ENCODE results near the gene SMG6. TPM values are rescaled to one million over a fixed set of nuclear protein-coding genes. Genes with fewer than 3 reads are reported as not detected.

SMG6 gene
- total and polyA plus RNA-seq, 2 of the 13 experiments (the other 11 are each of a cell fraction or from before 2014, with no cell fraction given): 4.6 to 14.6 TPM

GRCh38 chr17:2174468-2175293 is 128.9 kb downstream of the SMG6 start (continued):
- TF ChIP-seq HIC2 (CRISPR knock-in tag; IDR thresholded peaks at IDR 0.05; ENCODE audit: low read depth): no peak; the same call in 1 of the 2 replicates
- TF ChIP-seq ZBED4 (CRISPR knock-in tag; IDR thresholded peaks at IDR 0.05; ENCODE audit: borderline replicate concordance): 0 out of 2 replicates have a peak, but pooled peaks have one; percentile 26
- TF ChIP-seq ZNF780A (CRISPR knock-in tag; IDR thresholded peaks at IDR 0.05): no peak
- TF ChIP-seq HMGA1 (CRISPR knock-in tag; conservative IDR thresholded peaks at IDR 0.05): no peak
- peak; percentile 50; the same call in 1 of the 2 replicates for TF ChIP-seq HIVEP1 (CRISPR knock-in tag; IDR thresholded peaks at IDR 0.05)
- peak; percentile 66 for TF ChIP-seq ELF3 (CRISPR knock-in tag; IDR thresholded peaks at IDR 0.05)
- 0 out of 2 replicates have a peak, but pooled peaks have one; percentile 26 for TF ChIP-seq SALL2 (CRISPR knock-in tag; IDR thresholded peaks at IDR 0.05)
- TF ChIP-seq CEBPG (CRISPR knock-in tag; IDR thresholded peaks at IDR 0.05): peak; percentile 85
- peak; percentile 94 for TF ChIP-seq GATAD2A (CRISPR knock-in tag; IDR thresholded peaks at IDR 0.05)
- TF ChIP-seq FOXA3 (CRISPR knock-in tag; IDR thresholded peaks at IDR 0.05): peak; percentile 84
- peak; percentile 78 for TF ChIP-seq HDAC1 (CRISPR knock-in tag; IDR thresholded peaks at IDR 0.05)
- TF ChIP-seq SOX13 (IDR thresholded peaks at IDR 0.05): peak; percentile 60; the same call in 1 of the 2 replicates
- peak in 1 of 2 experiments; percentile 85; a peak in 2 of 4 replicates for TF ChIP-seq SOX13 (CRISPR knock-in tag; conservative IDR thresholded peaks at IDR 0.05 in 1 of 2, IDR thresholded peaks at IDR 0.05 in 1 of 2)
- peak; percentile 63; the same call in 1 of the 2 replicates for TF ChIP-seq PPARG (CRISPR knock-in tag; conservative IDR thresholded peaks at IDR 0.05)
- no peak for TF ChIP-seq ZNF564 (CRISPR knock-in tag; IDR thresholded peaks at IDR 0.05)
- TF ChIP-seq ZNF510 (CRISPR knock-in tag; IDR thresholded peaks at IDR 0.05; ENCODE audit: low read depth): no peak
- TF ChIP-seq CREB1 (IDR thresholded peaks at IDR 0.05): 0 out of 2 replicates have a peak, but pooled peaks have one; percentile 5
- peak; percentile 83 for TF ChIP-seq CREB1 (CRISPR knock-in tag; IDR thresholded peaks at IDR 0.05)
- TF ChIP-seq ZNF235 (CRISPR knock-in tag; IDR thresholded peaks at IDR 0.05; ENCODE audit: borderline replicate concordance): no peak
- peak; percentile 39; the same call in 1 of the 2 replicates for TF ChIP-seq DPF2 (CRISPR knock-in tag; IDR thresholded peaks at IDR 0.05; ENCODE audit: borderline replicate concordance, low read depth)
- peak; percentile 88 for TF ChIP-seq SOX5 (CRISPR knock-in tag; IDR thresholded peaks at IDR 0.05; ENCODE audit: borderline replicate concordance)
- TF ChIP-seq LCORL (IDR thresholded peaks at IDR 0.05): no peak
- TF ChIP-seq LCORL (CRISPR knock-in tag; IDR thresholded peaks at IDR 0.05): peak; percentile 66
- peak; percentile 88 for TF ChIP-seq CEBPB (IDR thresholded peaks at IDR 0.05; ENCODE audit: borderline replicate concordance, low read depth, low read length)
- peak; percentile 100 for TF ChIP-seq RARA (CRISPR knock-in tag; IDR thresholded peaks at IDR 0.05)
- peak; percentile 53; the same call in 1 of the 2 replicates for TF ChIP-seq ZNF430 (CRISPR knock-in tag; IDR thresholded peaks at IDR 0.05)

Measured in HepG2 (cell line).